Cardiac muscle cell (in vitro differentiated cells and primary cell): ENCODE results near the gene MLH1. TPM values are rescaled to one million over a fixed set of nuclear protein-coding genes. Genes with fewer than 3 reads are reported as not detected.
A peak's percentile ranks its signal among the peaks of the same experiment; 100 is the strongest.

ENCODE experiments used
- DNase-seq, 2 donors: peaks; one replicate each; pipeline versions ENCODE4 v3.0.0 to v3.0.0-alpha.2; 2010 to 2017; ENCODE audit warnings: low read depth in 1 of 2, low spot score in 1 of 2
- H3K27ac ChIP-seq: fragments of 200-600 bp; sonication (generic); 2 replicates; pipeline ENCODE4 v1.5.1; 2016
- H3K27me3 ChIP-seq: fragments of 200-600 bp; sonication (generic); 2 replicates; pipeline ENCODE4 v1.6.0; 2016; ENCODE audit warnings: control low read depth
- H3K36me3 ChIP-seq: fragments of 200-600 bp; sonication (generic); 2 replicates; pipeline ENCODE4 v1.5.1; 2016; ENCODE audit warnings: control low read depth
- H3K4me1 ChIP-seq: fragments of 200-600 bp; sonication (generic); 2 replicates; pipeline ENCODE4 v1.8.1; 2017; ENCODE audit warnings: low read depth, mild to moderate bottlenecking, mixed run types
- H3K4me3 ChIP-seq: fragments of 200-600 bp; sonication (generic); 2 replicates; pipeline ENCODE4 v1.5.1; 2016; ENCODE audit warnings: mild to moderate bottlenecking
- H3K9me3 ChIP-seq: fragments of 200-600 bp; sonication (generic); 2 replicates; pipeline ENCODE4 v1.5.1; 2017; ENCODE audit warnings: low read depth, mild to moderate bottlenecking, control low read depth
- CTCF ChIP-seq: IDR thresholded peaks from 2 replicates; pipeline ENCODE4 v1.5.1; 2012; ENCODE audit warnings: low read depth, mild to moderate bottlenecking, low read length
- polyA plus RNA-seq: library from polyadenylated mRNA; unstranded; fragments of >200 nt; fragmentation: Nextera tagmentation; extraction: Ambion mirVana; gene quantifications from 2 replicates; pipeline ENCODE4 v1.2.1, GENCODE V29; 2016
- total RNA-seq: library from RNA; depleted of rRNA; stranded (reverse); fragments of >200 nt; gene quantifications from 2 replicates; pipeline ENCODE4 v1.2.3, GENCODE V29; 2016

The MLH1 gene
- total and polyA plus RNA-seq, 2 experiments from 2014 or later, result 35.2 to 63.1 TPM

- Histone ChIP-seq H3K4me3 (no peak overlapping the region), H3K27me3 (no peaks in the 10 kb centered on the region), H3K27ac (no peak overlapping the region), H3K9me3 (no peaks in the 10 kb centered on the region), H3K36me3 (no peaks in the 10 kb centered on the region), H3K4me1 (peaks cover 20% of the 10 kb centered on the region)
- TF ChIP-seq CTCF, result no peak
- no peak for DNase-seq
These were observed 38.7 kb upstream of the MLH1 start for GRCh38 chr3:36954452-36955134.

GRCh38 chr3:36956155-36956554 is 37.2 kb upstream of the MLH1 start:
- Histone ChIP-seq H3K36me3 (no peaks in the 10 kb centered on the region), H3K9me3 (no peaks in the 10 kb centered on the region), H3K4me1 (peaks cover 22% of the 10 kb centered on the region), H3K27me3 (no peaks in the 10 kb centered on the region), H3K27ac (no peak overlapping the region), H3K4me3 (no peak overlapping the region)
- TF ChIP-seq CTCF, result no peak
- DNase-seq, result no peak

GRCh38 chr3:36957063-36957462 is 36.3 kb upstream of the MLH1 start:
- H3K4me1 ChIP-seq, result peaks cover 22% of the 10 kb centered on the region
- no peak overlapping the region for H3K4me3 ChIP-seq
- no peaks in the 10 kb centered on the region for H3K9me3 ChIP-seq
- H3K36me3 ChIP-seq, result no peaks in the 10 kb centered on the region
- H3K27me3 ChIP-seq, result no peaks in the 10 kb centered on the region
- DNase-seq, result no peak
- no peak overlapping the region for H3K27ac ChIP-seq
- TF ChIP-seq CTCF, result peak; percentile 8

GRCh38 chr3:36957862-36958686 is 35.2 kb upstream of the MLH1 start:
- H3K36me3 ChIP-seq, result no peaks in the 10 kb centered on the region
- H3K4me1 ChIP-seq, result peaks cover 22% of the 10 kb centered on the region
- DNase-seq, result peak in 1 of 2 donors; percentile 29
- H3K9me3 ChIP-seq, result no peaks in the 10 kb centered on the region
- peak overlapping the region; percentile 25 for H3K27ac ChIP-seq
- H3K27me3 ChIP-seq, result no peaks in the 10 kb centered on the region
- H3K4me3 ChIP-seq, result no peak overlapping the region
- no peak for TF ChIP-seq CTCF

- H3K4me3 ChIP-seq, result no peak overlapping the region
- TF ChIP-seq CTCF, result no peak
These were observed 33.5 kb upstream of the MLH1 start for GRCh38 chr3:36959821-36960220.

More at GRCh38 chr3:36959821-36960220, 33.5 kb upstream of the MLH1 start:
- H3K9me3 ChIP-seq, result no peaks in the 10 kb centered on the region
- no peaks in the 10 kb centered on the region for H3K27me3 ChIP-seq
- DNase-seq, result no peak
- H3K27ac ChIP-seq, result no peak overlapping the region
- H3K4me1 ChIP-seq, result peaks cover 15% of the 10 kb centered on the region
- no peaks in the 10 kb centered on the region for H3K36me3 ChIP-seq
